ENCODE data around the gene SHOC1.
A peak's percentile ranks its signal among the peaks of the same experiment; 100 is the strongest.
"Not testable (repeated sequence)": the region's sequence is repeated elsewhere in the genome, so short reads cannot be mapped to it uniquely, and the experiment has no call there.

Gene SHOC1

DNA sequence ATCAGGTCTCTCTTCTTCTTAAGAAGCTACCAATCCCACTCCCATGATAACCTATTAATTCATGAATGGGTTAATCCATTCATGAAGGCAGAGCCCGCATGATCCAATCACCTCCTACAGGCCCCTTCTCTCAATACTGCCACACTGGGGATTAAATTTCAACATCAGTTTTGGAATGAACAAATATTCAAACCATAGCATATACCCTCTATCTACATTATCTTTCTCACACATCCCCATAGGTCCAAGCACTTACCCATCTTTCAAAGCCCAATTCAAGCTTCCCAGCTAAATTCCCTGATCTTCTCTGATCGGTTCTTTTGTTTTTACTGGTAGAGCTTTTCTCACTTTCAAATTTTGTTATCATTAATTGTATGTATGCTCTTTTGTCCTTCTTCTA is 10.5 kb upstream of the SHOC1 start:
- no peak for DNase-seq (ENCODE audit: low read depth)

DNA sequence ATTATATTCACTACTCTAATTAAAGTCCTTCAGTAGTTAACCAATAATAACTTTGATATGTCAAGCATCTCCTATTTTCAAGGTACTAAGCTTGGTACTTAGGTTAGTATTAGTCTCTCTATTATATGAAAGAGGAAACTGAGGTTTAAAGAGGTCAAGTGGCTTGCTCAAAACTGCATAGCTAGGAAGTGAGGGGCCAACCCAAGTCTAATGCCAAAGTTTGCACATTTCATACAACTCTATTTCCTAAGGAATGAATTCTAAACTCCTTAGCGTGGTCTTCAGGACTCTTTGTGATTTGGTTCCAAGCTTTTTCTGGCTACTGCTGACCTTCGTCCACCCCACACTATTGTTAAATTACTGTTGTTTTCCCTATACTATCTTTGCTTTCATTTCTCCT is 9.9 kb upstream of the SHOC1 start:
- no peak for DNase-seq (ENCODE audit: low read depth)

GRCh38 chr9:111803924-111804323 is 9.2 kb upstream of the SHOC1 start:
- no peak for DNase-seq (ENCODE audit: low read depth)

DNA sequence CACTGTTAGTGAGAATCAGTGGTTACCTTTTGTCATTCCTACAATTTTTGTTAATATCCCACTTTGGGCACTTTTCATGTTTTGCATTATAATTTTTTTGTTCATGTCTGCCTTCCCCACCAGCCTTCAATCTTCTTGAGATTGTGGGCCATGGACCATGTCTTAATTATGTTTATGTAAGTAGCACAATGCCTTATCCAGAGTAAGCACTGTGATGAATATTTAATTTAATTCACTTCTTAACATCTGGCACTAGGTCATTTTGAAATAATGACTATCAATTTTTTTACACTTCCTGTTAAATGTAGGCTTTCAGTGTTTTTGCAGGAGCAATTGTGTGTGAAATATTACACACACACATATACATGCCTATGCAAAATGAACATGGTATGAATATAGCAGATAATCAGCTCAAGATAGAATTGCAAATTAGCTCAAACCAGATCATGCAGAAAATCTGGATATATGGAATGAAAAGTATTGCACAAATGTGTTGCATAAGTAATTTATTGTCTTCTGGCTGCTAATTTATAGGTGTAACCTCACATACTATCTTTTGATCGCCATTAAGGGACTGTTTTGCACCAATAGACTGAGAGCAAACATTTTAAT is 5.3 kb upstream of the SHOC1 start:
- no peak for DNase-seq (ENCODE audit: low read depth)

DNA sequence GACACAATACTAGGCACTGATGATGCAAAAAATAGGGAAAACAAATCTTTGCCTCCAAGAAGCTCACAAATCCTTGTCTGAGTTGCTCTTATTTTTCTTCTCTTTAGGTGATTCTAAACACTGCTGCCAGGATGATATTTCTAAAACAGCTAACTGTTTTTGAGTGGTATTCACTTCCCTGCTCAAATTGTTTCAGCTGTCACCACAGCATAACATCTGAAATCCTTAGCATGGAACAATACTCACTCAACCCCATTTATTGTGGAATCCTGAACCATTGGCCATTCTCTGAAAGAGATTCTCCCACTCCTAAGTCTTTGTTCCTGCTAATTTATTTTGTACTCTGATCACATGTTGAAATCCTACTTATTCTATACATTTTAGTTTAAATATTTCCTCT is 4.8 kb upstream of the SHOC1 start:
- DNase-seq (ENCODE audit: low read depth), result no peak

- peak; percentile 35 for DNase-seq (ENCODE audit: low read depth)
Measured at GRCh38 chr9:111798786-111799185, 4.0 kb upstream of the SHOC1 start.

DNA sequence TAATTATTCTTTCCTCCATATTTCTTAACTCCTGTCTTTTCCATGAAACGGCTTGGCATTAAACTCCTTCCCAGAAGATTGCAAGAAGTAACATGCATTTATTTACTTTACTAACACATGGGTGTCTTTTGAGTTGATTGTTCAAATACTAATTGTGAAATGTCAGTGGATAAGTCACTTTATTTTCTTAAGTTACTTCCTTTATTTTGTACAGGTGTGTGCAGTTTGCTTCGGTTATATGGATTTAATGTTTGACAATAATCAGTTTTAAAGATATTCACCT is 761 bp upstream of the SHOC1 start:
- DNase-seq (ENCODE audit: low read depth), result no peak

- DNase-seq (ENCODE audit: low read depth), result not testable (repeated sequence)
Measured at GRCh38 chr9:111791821-111792220, 2.9 kb downstream of the SHOC1 start.

- DNase-seq (ENCODE audit: low read depth), result no peak
Measured at GRCh38 chr9:111789881-111790280, 4.9 kb downstream of the SHOC1 start.

GRCh38 chr9:111783857-111784256 is 10.9 kb downstream of the SHOC1 start:
- DNase-seq (ENCODE audit: low read depth), result no peak

DNA sequence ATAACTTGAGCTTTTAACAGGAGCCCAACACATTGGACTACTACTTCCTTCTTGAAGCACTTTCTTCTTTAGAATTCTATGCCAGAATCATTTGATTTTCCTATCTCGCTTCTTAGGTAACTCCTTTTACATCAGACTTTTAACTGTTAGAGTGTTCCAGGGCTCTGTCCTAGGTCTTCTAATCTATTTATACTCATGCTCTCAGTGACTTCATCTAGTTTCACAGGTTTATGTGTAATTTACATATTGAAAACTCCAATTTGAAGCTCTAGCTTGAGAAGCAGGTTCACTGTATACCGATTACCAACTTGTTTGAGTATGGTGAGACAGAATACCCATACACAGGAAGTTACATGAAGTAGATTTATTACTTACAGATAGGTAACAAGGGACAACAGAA is 11.3 kb downstream of the SHOC1 start:
- DNase-seq (ENCODE audit: low read depth), result no peak

DNA sequence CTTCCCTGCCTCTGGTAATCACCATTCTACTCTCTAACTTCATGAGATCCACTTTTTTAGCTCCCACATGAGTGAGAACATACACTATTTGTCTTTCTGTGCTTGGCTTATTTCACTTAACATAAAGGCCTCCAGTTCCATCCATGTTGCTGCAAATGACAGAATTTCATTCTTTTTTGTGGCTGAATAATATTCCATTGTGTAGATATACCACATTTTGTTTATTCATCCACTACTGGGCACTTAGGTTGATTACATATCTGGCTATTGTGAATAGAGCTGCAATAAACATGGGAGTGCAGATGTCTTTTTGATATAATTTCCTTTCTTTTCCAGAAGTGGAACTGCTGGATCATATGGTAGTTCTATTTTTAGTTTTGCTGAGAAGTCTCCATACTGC is 28.7 kb downstream of the SHOC1 start:
- DNase-seq (ENCODE audit: low read depth), result no peak

DNA sequence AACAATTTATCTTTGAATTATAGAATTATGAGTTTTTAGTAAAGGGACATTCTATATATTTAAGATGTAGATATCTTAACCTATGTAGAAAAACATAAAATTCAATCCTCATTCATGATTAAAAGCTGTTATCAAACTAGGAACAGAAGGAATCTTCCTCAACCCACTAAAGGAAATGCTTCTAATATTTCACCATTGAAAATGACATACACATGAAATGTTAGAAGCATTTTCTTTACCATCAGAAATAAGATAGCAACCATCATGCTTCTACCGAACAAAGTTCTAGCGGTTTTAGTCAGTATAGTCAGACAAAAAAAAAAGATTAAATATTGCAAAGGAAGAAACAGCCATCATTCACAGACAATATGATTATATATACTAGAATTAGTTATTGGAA is 32.2 kb downstream of the SHOC1 start:
- DNase-seq (ENCODE audit: low read depth), result no peak

DNA sequence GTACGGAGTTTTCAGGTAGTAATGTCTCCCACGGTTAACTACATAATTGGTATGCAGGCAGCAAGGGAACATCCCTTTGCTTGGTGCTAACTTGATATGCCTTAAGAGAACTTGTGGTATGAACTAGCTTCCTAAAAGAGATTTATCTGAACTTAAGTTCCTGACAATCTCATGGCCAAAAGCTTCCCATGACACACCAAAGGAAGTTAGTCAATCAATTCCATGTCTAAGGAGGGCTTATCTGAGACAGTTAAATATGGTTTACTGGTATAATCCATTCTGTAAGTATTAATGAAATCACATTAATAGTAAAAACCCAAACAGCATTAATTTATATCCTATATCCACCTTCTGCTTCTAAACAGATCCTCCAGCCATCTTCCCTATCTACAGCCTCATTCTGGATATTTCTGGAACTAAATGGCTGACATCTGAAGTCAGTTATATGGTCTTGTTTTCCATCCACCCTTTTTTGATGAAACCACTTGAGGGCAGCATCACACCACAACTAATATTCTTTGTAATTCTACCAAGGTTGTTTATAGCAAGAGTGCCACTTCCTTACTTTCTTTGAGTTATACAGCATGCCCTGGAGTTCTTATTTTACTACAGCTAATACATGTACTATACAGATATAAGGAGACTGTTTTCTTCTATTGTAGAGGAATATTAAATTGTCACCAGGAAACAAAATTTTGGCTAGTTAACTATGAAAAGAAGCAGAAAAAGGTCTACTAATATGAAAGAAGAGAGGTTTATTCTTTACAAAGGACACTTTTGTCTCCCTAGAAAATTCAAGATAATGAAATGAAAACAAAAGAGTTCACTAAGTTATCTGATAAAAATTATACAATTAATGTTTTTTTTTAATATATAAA is 34.7 kb downstream of the SHOC1 start:
- DNase-seq (ENCODE audit: low read depth), result peak; percentile 74

- DNase-seq (ENCODE audit: low read depth), result no peak
Measured at GRCh38 chr9:111754800-111755199, 39.9 kb downstream of the SHOC1 start.

DNA sequence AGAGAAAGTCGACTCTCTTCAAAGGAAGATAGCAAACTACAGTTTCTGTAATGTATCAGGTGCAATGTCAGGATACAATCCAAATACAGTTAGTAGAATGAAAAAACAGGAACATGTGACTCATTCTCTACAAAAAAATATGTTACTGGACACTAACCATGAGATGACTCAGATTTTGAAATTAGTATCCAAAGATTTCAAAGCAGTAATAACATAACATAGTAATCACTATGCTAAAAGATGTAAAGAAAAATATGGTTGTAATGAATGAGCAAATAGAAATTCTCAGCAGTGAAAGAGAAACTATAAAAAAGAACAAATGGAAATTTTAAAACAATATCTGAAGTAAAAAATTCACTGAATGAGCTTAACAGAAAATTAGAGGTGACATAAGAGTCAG is 42.3 kb downstream of the SHOC1 start:
- no peak for DNase-seq (ENCODE audit: low read depth)

Data from non-pigmented ciliary epithelial cell (primary cell).